ENCODE results near the gene PCDH18. TPM values are rescaled to one million over a fixed set of nuclear protein-coding genes. Genes with fewer than 3 reads are reported as not detected.
"Not testable (repeated sequence)": the region's sequence is repeated elsewhere in the genome, so short reads cannot be mapped to it uniquely, and the experiment has no call there.

PCDH18 gene
- total RNA-seq, 2 donors from 2014 or later, result not detected

GRCh38 chr4:137536789-137537561 is 4.7 kb upstream of the PCDH18 start:
- Mint-ChIP-seq H3K27ac (no peak overlapping the region), H3K4me3 (no peak overlapping the region), H3K27me3 (no peaks in the 10 kb centered on the region), H3K9me3 (no peaks in the 10 kb centered on the region), H3K36me3 (ENCODE audit: low read depth) (no peaks in the 10 kb centered on the region), H3K4me1 (no peaks in the 10 kb centered on the region)
- no peak for ATAC-seq (replicated peaks)

- H3K27ac Mint-ChIP-seq, result no peak overlapping the region
- H3K27me3 Mint-ChIP-seq, result no peaks in the 10 kb centered on the region
- no peak for ATAC-seq (replicated peaks)
- H3K4me3 Mint-ChIP-seq, result no peak overlapping the region
- H3K9me3 Mint-ChIP-seq, result no peaks in the 10 kb centered on the region
- H3K4me1 Mint-ChIP-seq, result no peaks in the 10 kb centered on the region
- H3K36me3 Mint-ChIP-seq (ENCODE audit: low read depth), result no peaks in the 10 kb centered on the region
Observed at GRCh38 chr4:137535718-137536117, 3.4 kb upstream of the PCDH18 start.

- no peak for ATAC-seq (replicated peaks)
- Mint-ChIP-seq H3K9me3 (no peaks in the 10 kb centered on the region), H3K36me3 (ENCODE audit: low read depth) (no peaks in the 10 kb centered on the region), H3K27ac (no peak overlapping the region), H3K4me1 (no peaks in the 10 kb centered on the region), H3K27me3 (no peaks in the 10 kb centered on the region), H3K4me3 (no peak overlapping the region)
Observed at GRCh38 chr4:137534516-137534915, 2.2 kb upstream of the PCDH18 start.

GRCh38 chr4:137533855-137534254 is 1.6 kb upstream of the PCDH18 start:
- ATAC-seq (replicated peaks), result no peak

GRCh38 chr4:137532869-137533236 is 559 bp upstream of the PCDH18 start:
- no peak for ATAC-seq (replicated peaks)
- Mint-ChIP-seq H3K36me3 (ENCODE audit: low read depth) (no peaks in the 10 kb centered on the region), H3K27me3 (no peaks in the 10 kb centered on the region), H3K27ac (no peak overlapping the region), H3K4me1 (no peaks in the 10 kb centered on the region), H3K4me3 (no peak overlapping the region), H3K9me3 (no peaks in the 10 kb centered on the region)

More at GRCh38 chr4:137533855-137534254, 1.6 kb upstream of the PCDH18 start:
- Mint-ChIP-seq H3K27ac (no peak overlapping the region), H3K9me3 (no peaks in the 10 kb centered on the region), H3K4me1 (no peaks in the 10 kb centered on the region), H3K36me3 (ENCODE audit: low read depth) (no peaks in the 10 kb centered on the region), H3K4me3 (no peak overlapping the region), H3K27me3 (no peaks in the 10 kb centered on the region)

- ATAC-seq (replicated peaks), result no peak
- Mint-ChIP-seq H3K9me3 (no peaks in the 10 kb centered on the region), H3K27me3 (no peaks in the 10 kb centered on the region), H3K36me3 (ENCODE audit: low read depth) (no peaks in the 10 kb centered on the region), H3K4me3 (no peak overlapping the region), H3K27ac (no peak overlapping the region), H3K4me1 (no peaks in the 10 kb centered on the region)
Observed at GRCh38 chr4:137531168-137531985, 917 bp downstream of the PCDH18 start.

GRCh38 chr4:137530176-137530575 is 2.1 kb downstream of the PCDH18 start:
- Mint-ChIP-seq H3K27ac (no peak overlapping the region), H3K9me3 (no peaks in the 10 kb centered on the region), H3K27me3 (no peaks in the 10 kb centered on the region), H3K36me3 (ENCODE audit: low read depth) (no peaks in the 10 kb centered on the region), H3K4me1 (no peaks in the 10 kb centered on the region), H3K4me3 (no peak overlapping the region)
- ATAC-seq (replicated peaks), result no peak

- no peaks in the 10 kb centered on the region for H3K36me3 Mint-ChIP-seq (ENCODE audit: low read depth)
- peaks cover 2% of the 10 kb centered on the region for H3K9me3 Mint-ChIP-seq
- H3K27ac Mint-ChIP-seq, result no peak overlapping the region
- no peak for ATAC-seq (replicated peaks)
- no peaks in the 10 kb centered on the region for H3K4me1 Mint-ChIP-seq
- no peaks in the 10 kb centered on the region for H3K27me3 Mint-ChIP-seq
- no peak overlapping the region for H3K4me3 Mint-ChIP-seq
Observed at GRCh38 chr4:137529432-137529831, 2.9 kb downstream of the PCDH18 start.

- no peak overlapping the region for H3K4me3 Mint-ChIP-seq
- no peaks in the 10 kb centered on the region for H3K36me3 Mint-ChIP-seq (ENCODE audit: low read depth)
- no peaks in the 10 kb centered on the region for H3K27me3 Mint-ChIP-seq
- no peak for ATAC-seq (replicated peaks)
- no peak overlapping the region for H3K27ac Mint-ChIP-seq
- H3K9me3 Mint-ChIP-seq, result peaks cover 6% of the 10 kb centered on the region
- no peaks in the 10 kb centered on the region for H3K4me1 Mint-ChIP-seq
Observed at GRCh38 chr4:137528673-137529072, 3.6 kb downstream of the PCDH18 start.

GRCh38 chr4:137526681-137527080 is 5.6 kb downstream of the PCDH18 start:
- no peak for ATAC-seq (replicated peaks)
- Mint-ChIP-seq H3K27ac (no peak overlapping the region), H3K4me1 (no peaks in the 10 kb centered on the region), H3K36me3 (ENCODE audit: low read depth) (no peaks in the 10 kb centered on the region), H3K27me3 (no peaks in the 10 kb centered on the region), H3K4me3 (no peak overlapping the region), H3K9me3 (peaks cover 6% of the 10 kb centered on the region)

- Mint-ChIP-seq H3K27me3 (no peaks in the 10 kb centered on the region), H3K27ac (no peak overlapping the region), H3K9me3 (peaks cover 6% of the 10 kb centered on the region), H3K36me3 (ENCODE audit: low read depth) (no peaks in the 10 kb centered on the region), H3K4me3 (no peak overlapping the region), H3K4me1 (no peaks in the 10 kb centered on the region)
- ATAC-seq (replicated peaks), result no peak
Observed at GRCh38 chr4:137524725-137525369, 7.4 kb downstream of the PCDH18 start.

GRCh38 chr4:137523329-137523728 is 9.0 kb downstream of the PCDH18 start:
- no peak for ATAC-seq (replicated peaks)
- H3K9me3 Mint-ChIP-seq, result peaks cover 6% of the 10 kb centered on the region
- H3K4me1 Mint-ChIP-seq, result no peaks in the 10 kb centered on the region
- H3K27ac Mint-ChIP-seq, result no peak overlapping the region
- H3K36me3 Mint-ChIP-seq (ENCODE audit: low read depth), result no peaks in the 10 kb centered on the region
- H3K4me3 Mint-ChIP-seq, result no peak overlapping the region
- H3K27me3 Mint-ChIP-seq, result no peaks in the 10 kb centered on the region

GRCh38 chr4:137521053-137521452 is 11.2 kb downstream of the PCDH18 start:
- no peak overlapping the region for H3K4me3 Mint-ChIP-seq
- peaks cover 6% of the 10 kb centered on the region for H3K9me3 Mint-ChIP-seq
- no peaks in the 10 kb centered on the region for H3K27me3 Mint-ChIP-seq
- no peak for ATAC-seq (replicated peaks)
- H3K4me1 Mint-ChIP-seq, result no peaks in the 10 kb centered on the region
- H3K36me3 Mint-ChIP-seq (ENCODE audit: low read depth), result no peaks in the 10 kb centered on the region
- H3K27ac Mint-ChIP-seq, result no peak overlapping the region

GRCh38 chr4:137519406-137519805 is 12.9 kb downstream of the PCDH18 start:
- Mint-ChIP-seq H3K36me3 (ENCODE audit: low read depth) (no peaks in the 10 kb centered on the region), H3K4me3 (no peak overlapping the region), H3K4me1 (no peaks in the 10 kb centered on the region), H3K9me3 (peaks cover 4% of the 10 kb centered on the region), H3K27me3 (no peaks in the 10 kb centered on the region), H3K27ac (no peak overlapping the region)
- ATAC-seq (replicated peaks), result no peak

GRCh38 chr4:137517323-137517722 is 15.0 kb downstream of the PCDH18 start:
- H3K27me3 Mint-ChIP-seq; H3K27ac Mint-ChIP-seq; H3K36me3 Mint-ChIP-seq (ENCODE audit: low read depth); H3K9me3 Mint-ChIP-seq; H3K4me3 Mint-ChIP-seq; H3K4me1 Mint-ChIP-seq; ATAC-seq (replicated peaks): not testable (repeated sequence)
